Esophagus squamous epithelium (tissue), 5 donors: ENCODE data around the gene TMEM184C. TPM values are rescaled to one million over a fixed set of nuclear protein-coding genes. Genes with fewer than 3 reads are reported as not detected.

ENCODE experiments used
- DNase-seq: peaks from one replicate; lab custom pipeline; 2025; lab: John Stamatoyannopoulos, UW
- H3K27ac ChIP-seq, 4 donors: fragments of 200-600 bp; sonication (generic); one replicate each; pipeline ENCODE4 v1.5.1; 2016 to 2019; ENCODE audit warnings: mild to moderate bottlenecking in 1 of 4
- H3K27me3 ChIP-seq, 4 donors: fragments of 200-600 bp; sonication (generic); 1 replicate in 3 of 4; 2 replicates in 1 of 4; pipeline versions ENCODE4 v1.5.1 to v1.6.0; 2017 to 2021; ENCODE audit warnings: antibody characterized with exemption in 1 of 4
- H3K36me3 ChIP-seq, 3 donors: fragments of 200-600 bp; sonication (generic); one replicate each; pipeline ENCODE4 v1.5.1; 2016 to 2019
- H3K4me1 ChIP-seq, 3 donors: fragments of 200-600 bp; sonication (generic); one replicate each; pipeline ENCODE4 v1.5.1; 2017 to 2019
- H3K4me3 ChIP-seq, 4 donors: fragments of 200-600 bp; sonication (generic); 1 replicate in 3 of 4; 2 replicates in 1 of 4; pipeline ENCODE4 v1.5.1; 2016 to 2019; ENCODE audit warnings: mild to moderate bottlenecking in 2 of 4, moderate library complexity in 1 of 4
- H3K9me3 ChIP-seq, 3 donors: fragments of 200-600 bp; sonication (generic); one replicate each; pipeline ENCODE4 v1.5.1; 2016 to 2019
- CTCF ChIP-seq, 6 experiments: fragments of 450-650 bp in 4 of 6; fragments of 200-600 bp in 2 of 6; sonication (generic) in 2 of 6; IDR thresholded peaks; one replicate each; pipeline ENCODE4 v1.5.1; 2016 to 2019; ENCODE audit warnings: antibody characterized with exemption in 6 of 6, mild to moderate bottlenecking in 4 of 6, moderate library complexity in 4 of 6
- POLR2A ChIP-seq, 4 donors: fragments of 450-650 bp; IDR thresholded peaks; one replicate each; pipeline ENCODE4 v1.6.1; 2017; ENCODE audit warnings: antibody characterized with exemption in 4 of 4, mild to moderate bottlenecking in 4 of 4, moderate library complexity in 3 of 4
- WGBS, 2 donors: methylation state at CpG; one replicate each; pipeline ENCODE4 v1.1.5; 2018; 5-methylcytosine and 5-hydroxymethylcytosine counted together
- intact Hi-C: fragments of 100-400 bp; cut with DNase I; formaldehyde crosslinking; loops from one replicate; pipeline ENCODE4 v1.15.0; 2022
- total RNA-seq, 4 donors: library from RNA; depleted of rRNA; stranded (reverse); fragments of >200 nt; gene quantifications; one replicate each; pipeline ENCODE4 v1.1.0, GENCODE V29; 2016
- donor health status: DM: yes; HTN: yes; CAD: no.

Gene TMEM184C
- total RNA-seq, 4 donors from 2014 or later, result 16.0 to 29.0 (median 21.6) TPM

DNA sequence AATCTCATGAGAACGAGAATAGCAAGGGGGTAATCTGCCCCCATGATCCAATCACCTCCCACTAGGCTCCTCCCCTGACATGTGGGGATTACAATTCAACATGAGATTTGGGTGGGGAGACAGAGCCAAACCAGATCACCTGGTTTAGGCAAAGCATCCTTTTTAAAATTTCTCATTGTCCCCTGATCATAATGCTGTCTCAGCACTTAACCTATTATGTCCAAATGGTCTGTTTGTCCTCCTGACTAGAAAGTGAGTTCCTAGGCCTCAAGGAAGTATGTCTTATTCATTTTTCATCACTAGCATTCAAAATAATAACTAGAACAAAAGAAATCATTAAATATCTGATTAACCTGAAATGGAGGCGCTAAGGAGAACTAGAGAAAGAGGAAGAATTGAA lies 74.6 kb downstream of the TMEM184C start:
- no peak overlapping the region for H3K27ac ChIP-seq
- H3K27me3 ChIP-seq, result no peaks in the 10 kb centered on the region
- no peak for TF ChIP-seq CTCF (IDR thresholded peaks at IDR 0.05)
- TF ChIP-seq POLR2A (IDR thresholded peaks at IDR 0.05), result no peak
- intact Hi-C loops, result no loop called here
- no peaks in the 10 kb centered on the region for H3K36me3 ChIP-seq
- no peaks in the 10 kb centered on the region for H3K4me1 ChIP-seq
- DNase-seq, result no peak
- no peaks in the 10 kb centered on the region for H3K9me3 ChIP-seq
- no peak overlapping the region for H3K4me3 ChIP-seq
- WGBS, 2 donors, result 75 to 90% methylated on average over 2 of the region's 2 CpGs

DNA sequence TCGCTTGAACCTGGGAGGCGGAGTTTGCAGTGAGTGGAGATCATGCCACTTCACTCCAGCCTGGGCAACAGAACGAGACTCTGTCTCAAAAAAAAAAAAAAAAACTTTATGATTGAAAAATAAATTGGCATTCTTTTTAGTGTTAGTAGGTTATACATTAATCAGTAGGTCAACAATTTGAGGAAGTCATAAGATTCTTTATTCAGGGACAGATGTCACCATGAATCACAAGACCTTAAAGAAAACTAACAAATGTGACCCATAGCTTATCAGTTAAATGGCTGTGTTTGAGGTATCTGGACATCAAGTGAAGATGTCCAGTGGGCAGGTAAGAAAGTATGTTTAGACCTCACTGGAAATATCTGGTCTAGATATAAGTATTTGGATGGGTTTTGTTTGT lies 76.0 kb downstream of the TMEM184C start:
- Histone ChIP-seq H3K36me3 (no peaks in the 10 kb centered on the region), H3K27ac (no peak overlapping the region), H3K4me3 (no peak overlapping the region), H3K27me3 (no peaks in the 10 kb centered on the region), H3K4me1 (no peaks in the 10 kb centered on the region), H3K9me3 (no peaks in the 10 kb centered on the region)
- TF ChIP-seq CTCF (IDR thresholded peaks at IDR 0.05) (no peak), POLR2A (IDR thresholded peaks at IDR 0.05) (no peak)
- DNase-seq, result no peak
- intact Hi-C loops, result no loop called here
- 65 to 80% methylated on average over 2 to 3 of the region's 3 CpGs for WGBS, 2 donors

- H3K4me1 ChIP-seq, result no peaks in the 10 kb centered on the region
- no peak for DNase-seq
- no peaks in the 10 kb centered on the region for H3K9me3 ChIP-seq
- no peaks in the 10 kb centered on the region for H3K27me3 ChIP-seq
- WGBS, 2 donors, result 33 to 54% methylated on average over 1 of the region's 1 CpG
- H3K27ac ChIP-seq, result no peak overlapping the region
- H3K36me3 ChIP-seq, result no peaks in the 10 kb centered on the region
- no peak for TF ChIP-seq POLR2A (IDR thresholded peaks at IDR 0.05)
- no peak for TF ChIP-seq CTCF (IDR thresholded peaks at IDR 0.05)
- no peak overlapping the region for H3K4me3 ChIP-seq
- intact Hi-C loops, result no loop called here
These were observed 79.7 kb downstream of the TMEM184C start for GRCh38 chr4:147696866-147697265.

DNA sequence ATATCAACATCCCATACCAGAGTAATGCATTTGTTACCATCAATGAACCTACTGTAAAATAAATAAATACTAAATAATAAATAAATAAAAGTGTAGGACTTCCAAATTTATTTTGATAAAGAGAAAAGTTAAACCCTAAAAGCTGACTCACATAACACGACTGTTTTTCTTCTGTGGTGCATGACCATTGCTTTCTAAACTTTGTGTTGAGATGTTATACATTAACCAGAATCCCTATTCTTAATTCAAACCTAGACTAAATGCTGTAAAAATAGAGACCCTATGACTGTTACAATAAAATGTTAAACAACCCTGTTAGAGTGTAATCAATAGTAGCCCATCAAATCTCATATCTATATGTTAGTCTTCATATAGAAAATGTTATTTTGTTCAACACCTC lies 87.6 kb downstream of the TMEM184C start:
- intact Hi-C loops, result loop anchor here (5.0 kb wide), 1 partner anchor 162 kb away; no protein-coding TSS in a partner anchor
- 48 to 64% methylated on average over 1 of the region's 1 CpG for WGBS, 2 donors

More for the DNA sequence above, 87.6 kb downstream of the TMEM184C start:
- Histone ChIP-seq H3K4me3 (no peak overlapping the region), H3K4me1 (peaks cover 0 to 11% (median 6%) of the 10 kb centered on the region in 3 donors), H3K27ac (no peak overlapping the region), H3K9me3 (no peaks in the 10 kb centered on the region), H3K36me3 (no peaks in the 10 kb centered on the region), H3K27me3 (no peaks in the 10 kb centered on the region)
- no peak for DNase-seq
- TF ChIP-seq POLR2A (IDR thresholded peaks at IDR 0.05) (no peak), CTCF (IDR thresholded peaks at IDR 0.05) (no peak)
